IPS DF 4.7 (cell line): Measurements from ENCODE around the gene KRTAP5-5.
"Not testable (repeated sequence)": the region's sequence is repeated elsewhere in the genome, so short reads cannot be mapped to it uniquely, and the experiment has no call there.

Experiments
- DNase-seq: peaks from one replicate; pipeline ENCODE4 v3.0.0-alpha.2; 2013; ENCODE audit warnings: low spot score; ENCODE audit errors: extremely low read depth

The KRTAP5-5 gene

DNA sequence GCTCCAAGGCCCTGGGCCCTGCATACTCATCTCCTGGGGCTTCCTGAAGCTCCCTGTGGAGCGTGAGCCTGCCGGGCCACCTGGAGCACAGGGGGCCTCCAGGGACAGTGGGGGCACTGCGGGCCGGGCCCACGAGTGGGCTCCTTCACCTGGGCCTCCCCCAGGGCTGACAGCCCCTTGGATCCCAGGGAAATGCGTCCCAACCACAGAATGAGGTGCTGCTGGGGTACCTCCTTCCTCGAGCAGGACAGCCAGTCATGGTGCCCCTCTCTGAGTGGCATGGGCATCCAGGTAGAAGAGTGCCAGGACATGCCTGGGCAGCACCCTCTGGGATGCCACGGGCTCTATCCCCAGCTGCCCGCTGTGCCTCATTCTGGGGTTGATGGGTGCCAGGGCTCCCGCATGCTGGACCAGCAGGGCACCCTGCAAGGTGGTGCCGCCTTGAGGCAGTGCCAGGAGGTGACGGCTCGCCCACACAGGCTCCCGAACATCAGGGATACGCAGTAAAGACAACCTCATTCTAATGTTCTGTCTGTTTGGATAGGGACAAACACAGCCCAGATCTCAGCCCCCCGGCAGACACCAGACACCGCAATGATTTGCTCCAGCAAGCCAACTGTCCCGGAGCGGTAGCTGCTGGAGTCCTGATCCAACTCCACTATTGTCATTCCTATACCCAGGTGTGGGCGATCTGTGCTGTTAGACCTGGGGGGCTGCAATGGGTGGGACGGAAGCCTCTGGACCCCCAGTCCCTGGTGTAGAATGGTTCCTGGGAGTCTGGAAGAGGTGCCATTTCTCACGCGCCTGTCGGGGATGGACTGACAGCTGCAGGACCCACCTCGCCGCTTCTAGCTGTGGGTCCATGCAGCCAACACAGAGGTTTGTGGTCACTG, 25.8 kb downstream of the KRTAP5-5 start:
- no peak for DNase-seq

DNA sequence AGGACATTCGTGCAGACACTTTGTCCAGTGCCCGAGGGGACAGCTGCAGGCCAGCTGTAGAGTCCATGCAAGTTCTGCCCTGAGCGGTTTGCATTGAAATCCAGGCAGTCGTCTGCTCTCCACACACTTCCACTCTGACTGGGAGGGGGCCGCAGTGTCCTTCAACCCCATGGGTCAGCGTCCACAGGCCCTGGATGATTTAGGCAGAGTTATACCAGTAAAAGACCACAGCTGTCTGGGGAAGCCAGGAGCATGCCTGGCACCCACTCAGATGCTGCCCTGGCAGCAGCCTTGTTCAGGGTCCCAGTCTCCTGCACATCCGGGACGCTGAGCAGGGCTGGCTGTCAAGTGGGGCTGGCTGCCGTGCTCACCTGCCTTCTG, 26.5 kb downstream of the KRTAP5-5 start:
- DNase-seq: no peak

DNA sequence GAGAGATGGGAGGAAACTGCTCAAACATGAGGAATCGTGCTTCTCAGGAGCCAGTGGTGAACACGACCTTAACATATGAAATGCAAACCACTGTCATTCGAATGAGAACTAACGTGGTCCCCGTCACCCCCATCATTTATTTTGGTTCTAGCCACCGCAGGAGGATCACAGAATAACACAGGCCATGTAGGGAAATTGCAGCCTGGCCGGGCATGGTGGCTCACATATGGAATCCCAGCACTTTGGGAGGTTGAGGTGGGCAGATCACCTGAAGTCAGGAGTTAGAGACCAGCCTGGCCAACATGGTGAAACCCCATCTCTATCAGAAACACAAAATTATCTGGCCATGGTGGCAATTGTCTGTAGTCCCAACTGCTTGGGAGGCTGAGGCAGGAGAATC, 27.1 kb downstream of the KRTAP5-5 start:
- no peak for DNase-seq

DNA sequence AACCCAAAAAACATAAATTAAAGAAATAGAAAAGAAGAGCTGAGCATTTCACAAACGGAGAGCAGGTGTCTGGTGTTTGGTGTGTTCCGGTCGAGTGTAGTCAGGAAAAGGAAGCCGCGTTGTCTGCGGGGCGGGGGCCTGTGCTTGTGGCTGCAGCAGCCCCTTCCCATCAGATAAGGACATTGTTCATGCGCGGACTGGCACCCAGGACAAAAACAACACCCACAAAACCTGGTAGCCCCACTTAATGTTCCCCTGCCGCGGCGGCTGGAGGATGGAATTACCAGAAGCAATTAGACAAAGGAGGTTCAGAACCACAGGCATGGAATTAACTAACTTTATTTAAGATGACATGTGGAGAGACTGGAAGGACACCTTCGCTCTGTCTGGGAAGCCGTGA, 29.9 kb downstream of the KRTAP5-5 start:
- DNase-seq: no peak

DNA sequence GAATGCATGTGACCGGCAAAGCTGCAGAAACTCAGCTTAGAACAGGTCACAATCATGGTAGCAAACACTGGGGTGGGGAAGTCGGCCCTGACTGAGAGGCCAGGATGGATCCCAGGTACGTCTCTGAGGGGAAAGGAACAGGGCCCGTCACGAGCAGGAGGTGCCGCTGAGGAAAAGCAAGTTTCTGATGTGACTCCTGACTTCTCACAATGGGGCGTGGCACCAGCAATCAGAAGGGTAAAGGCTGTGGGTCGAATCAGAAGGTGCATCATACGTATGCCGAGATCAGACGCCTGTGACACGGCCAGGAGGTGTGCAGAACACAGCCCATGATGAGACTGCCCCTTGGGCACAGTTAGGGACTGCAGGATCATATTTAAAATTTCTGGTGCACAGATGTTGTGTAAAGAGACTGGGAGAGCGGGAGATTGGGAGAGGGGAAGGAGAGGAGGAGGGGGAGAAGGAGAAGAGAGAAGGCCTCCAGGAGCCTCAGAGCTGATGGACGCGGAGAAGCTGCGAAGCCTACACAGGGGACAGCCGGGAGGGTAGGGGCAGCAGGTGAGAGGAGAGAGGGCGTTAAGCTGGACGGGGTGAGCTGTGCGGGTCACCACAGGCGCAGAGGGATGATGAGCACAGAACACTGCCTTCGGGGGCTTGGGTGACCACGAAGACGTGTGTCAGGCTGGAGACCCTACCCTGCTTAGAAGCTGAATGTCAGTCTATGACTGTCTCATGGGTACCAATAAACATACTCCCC, 30.7 kb downstream of the KRTAP5-5 start:
- no peak for DNase-seq

DNA sequence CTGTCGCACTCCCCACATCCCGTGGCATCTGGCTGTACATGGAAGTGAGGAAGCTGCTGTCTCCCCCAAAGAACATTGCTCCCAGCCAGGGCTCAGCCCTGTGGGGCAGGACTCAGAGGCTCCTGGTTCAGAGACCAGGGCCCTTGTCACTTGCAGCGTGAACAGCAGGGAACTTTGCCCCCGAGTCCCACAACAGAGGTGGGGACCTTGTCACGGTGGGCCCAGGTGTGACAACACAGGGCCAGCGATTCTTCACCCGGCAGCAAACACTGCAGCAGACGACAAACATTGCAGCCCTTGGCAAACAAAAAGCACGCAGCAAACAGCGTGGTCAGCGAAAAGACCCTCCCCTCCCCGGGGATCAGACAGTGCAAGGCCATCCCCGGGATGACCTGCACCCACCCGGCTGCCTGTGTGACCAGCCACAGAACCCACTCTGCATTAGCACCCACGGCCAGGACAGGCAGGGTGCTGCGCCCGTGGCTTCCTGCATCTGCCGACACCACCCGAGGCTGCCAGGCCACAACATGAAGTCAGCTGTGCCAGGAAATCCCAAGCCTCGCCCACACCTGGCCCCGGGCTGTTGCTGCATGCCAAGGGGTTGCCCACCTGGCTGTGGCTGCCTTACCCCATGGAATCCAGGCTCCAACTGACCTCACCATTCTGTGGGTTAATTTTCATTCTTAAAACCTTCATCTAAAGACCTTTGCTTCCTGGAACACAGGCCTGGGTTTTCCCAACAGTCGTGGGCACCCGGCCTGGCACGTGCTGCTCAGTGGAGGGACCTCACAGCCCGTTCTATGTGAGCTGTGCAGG, 32.1 kb downstream of the KRTAP5-5 start:
- not testable (repeated sequence) for DNase-seq

DNA sequence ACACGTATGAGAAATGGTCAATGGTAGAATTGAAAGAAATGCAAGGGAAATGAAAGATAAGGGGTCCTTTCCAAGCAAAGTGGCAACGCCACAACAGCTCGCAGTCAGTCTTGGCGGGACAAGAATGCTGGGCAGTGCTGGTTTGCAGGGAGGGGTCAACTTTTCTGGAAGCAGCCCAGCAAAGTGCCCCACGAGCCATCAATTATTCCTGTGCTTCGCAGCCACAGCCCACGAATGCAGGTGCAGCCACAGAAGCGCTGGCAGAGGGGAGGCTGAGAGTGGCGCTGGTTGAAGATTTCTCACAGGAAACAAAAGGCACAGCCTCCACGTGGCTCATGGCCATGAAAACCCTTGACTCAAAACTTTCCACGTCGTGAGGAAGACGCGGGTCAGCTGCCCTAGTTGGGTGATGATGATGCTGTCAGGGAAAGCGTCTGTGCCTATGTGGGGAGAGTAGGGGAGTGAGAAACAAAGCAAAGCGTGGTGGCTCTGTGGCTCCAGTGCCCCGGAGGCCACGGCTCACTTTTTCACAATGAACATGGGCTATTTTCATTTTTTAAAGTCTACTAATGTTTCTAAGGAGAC, 33.2 kb downstream of the KRTAP5-5 start:
- DNase-seq: not testable (repeated sequence)

DNA sequence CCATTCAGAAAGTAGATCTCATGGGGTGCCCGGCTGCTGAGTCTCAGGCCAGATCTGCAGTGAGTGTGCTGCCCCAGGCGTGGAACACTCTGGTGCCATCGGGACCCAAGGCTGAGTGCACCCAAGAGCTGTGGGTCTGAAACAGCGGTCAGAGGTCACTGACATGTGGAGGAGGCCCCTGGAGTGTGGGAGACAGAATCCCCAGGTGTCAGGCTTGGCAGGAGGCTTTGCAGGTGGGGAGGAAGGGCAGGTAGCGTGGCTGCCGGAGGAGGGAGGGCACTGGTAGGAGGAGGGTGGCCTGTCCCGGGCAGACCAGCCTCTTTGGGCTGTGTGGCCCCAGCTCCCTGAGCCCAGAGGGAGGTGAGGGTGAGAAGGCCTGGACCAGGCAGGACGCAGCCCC, 35.7 kb downstream of the KRTAP5-5 start:
- no peak for DNase-seq

DNA sequence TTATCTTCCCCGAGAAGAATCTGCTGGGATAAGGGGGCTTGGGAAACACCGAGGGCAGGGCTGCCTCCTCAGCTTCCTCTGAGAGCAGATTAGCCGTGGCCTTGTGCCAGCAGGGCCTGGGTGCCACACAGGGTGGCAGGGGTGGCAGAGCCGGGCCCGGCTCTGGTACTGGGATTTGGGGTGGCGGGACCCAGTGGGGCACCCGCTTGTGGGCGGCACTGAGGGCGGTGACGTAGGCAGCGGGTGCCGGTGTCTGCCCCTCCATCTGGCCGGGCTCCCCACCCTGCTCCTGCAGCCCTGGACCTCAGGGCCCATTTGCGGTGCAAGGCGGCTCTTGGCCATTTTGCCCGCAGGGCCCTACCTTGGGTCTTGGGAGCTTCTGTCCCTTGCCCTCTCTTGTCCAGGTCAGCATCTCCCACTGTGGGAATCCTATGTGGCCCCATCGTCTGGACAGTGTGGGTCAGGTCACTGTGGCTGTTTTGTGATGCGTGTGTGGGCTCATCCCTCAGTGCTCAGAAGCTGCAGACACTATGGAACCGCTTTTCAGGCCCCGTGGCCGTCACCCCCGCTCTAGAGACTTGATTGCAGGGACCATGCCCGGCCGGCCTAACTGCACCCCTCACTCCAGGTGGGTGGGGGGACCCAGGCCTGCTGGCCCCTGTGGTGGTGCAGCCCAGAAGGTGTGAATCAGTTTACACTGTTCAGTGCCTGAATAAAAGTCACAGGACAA, 37.7 kb downstream of the KRTAP5-5 start:
- DNase-seq: no peak

DNA sequence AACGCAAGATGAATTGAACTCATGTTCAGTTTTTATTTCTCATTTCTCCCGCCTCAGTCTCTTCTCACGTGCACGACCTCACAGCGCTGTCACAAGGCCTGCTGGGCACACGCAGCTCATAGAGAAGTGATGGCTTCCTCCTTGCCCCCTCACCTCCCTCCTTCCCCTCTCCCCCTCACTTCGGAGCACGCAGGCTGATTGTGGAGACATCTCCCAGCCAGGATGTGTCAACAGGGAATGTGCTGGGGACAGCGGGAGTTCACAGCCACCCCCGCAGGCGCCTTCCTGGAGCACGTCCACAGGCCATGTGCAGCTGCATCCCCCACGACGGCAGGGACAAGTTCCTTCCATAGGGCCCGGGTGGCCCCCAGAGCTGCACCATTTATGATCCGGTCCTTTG, 38.3 kb downstream of the KRTAP5-5 start:
- no peak for DNase-seq

DNA sequence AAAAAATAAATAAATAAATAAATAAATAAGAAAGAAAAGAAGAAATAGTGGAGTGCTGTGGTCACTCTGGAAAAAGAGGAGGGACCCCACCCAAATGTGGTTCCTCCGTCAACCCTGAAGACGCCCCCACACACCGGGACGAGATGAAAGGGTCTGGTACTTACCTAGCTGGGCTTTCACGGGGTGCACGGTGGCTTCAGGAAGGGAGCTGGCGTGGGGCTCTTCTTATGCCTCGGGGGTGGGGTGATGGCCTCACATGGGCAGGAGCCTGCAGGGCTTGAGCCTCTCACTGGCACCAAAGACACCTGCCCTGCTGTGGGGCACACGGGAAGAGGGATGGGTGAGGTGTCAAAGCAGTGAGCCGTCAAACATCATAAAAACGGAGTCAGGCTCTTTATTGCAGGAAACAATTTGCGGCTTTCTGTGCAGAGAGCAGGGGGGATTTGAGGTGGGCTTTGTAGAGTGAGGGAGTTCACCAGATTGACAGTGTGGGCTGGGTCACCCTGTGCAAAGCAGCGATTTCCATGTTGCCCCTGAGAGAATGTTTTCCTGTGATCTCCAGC, 39.4 kb downstream of the KRTAP5-5 start:
- no peak for DNase-seq

DNA sequence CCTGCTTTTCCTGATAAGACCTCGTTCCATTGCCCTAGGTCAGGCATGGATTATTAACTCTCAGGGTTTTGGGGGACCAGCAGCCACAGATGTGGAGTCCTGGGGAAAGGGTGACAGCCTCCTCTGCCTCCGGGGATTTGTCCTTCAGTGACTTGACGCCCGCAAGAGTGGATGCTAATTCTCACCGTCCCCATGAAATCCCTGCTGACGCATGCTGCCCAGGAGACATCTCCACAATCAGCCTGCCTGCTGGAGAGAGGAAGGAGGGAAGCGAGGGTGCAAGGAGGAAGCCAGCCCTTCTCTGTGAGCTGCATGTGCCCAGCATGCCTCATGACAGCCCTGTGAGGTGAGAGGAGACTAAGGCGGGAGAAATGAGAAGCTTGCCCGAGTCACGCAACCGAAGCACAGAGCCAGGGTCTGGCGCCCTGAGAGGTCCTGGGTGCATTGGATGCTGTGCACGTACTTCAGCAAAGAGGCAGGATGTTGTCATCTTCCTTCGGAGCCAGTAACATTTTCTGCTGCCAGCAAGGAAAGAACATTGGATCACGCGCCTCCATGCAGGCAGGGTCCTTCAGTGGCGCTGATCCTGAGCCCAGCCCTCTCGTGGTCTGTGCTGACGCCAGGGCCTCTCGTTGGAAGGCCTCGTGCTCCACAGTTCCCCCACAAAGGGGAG, 40.1 kb downstream of the KRTAP5-5 start:
- no peak for DNase-seq

DNA sequence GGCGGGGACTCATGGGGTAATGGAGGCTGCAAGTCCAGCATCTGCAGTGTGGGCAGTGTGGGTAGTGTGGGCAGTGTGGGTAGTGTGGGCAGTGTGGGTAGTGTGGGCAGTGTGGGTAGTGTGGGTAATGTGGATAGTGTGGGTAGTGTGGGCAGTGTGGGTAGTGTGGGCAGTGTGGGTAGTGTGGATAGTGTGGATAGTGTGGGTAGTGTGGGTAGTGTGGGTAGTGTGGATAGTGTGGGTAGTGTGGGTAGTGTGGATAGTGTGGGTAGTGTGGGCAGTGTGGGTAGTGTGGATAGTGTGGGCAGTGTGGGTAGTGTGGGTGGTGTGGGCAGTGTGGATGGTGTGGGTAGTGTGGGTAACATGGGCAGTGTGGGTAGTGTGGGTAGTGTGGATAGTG, 40.9 kb downstream of the KRTAP5-5 start:
- DNase-seq: not testable (repeated sequence)

DNA sequence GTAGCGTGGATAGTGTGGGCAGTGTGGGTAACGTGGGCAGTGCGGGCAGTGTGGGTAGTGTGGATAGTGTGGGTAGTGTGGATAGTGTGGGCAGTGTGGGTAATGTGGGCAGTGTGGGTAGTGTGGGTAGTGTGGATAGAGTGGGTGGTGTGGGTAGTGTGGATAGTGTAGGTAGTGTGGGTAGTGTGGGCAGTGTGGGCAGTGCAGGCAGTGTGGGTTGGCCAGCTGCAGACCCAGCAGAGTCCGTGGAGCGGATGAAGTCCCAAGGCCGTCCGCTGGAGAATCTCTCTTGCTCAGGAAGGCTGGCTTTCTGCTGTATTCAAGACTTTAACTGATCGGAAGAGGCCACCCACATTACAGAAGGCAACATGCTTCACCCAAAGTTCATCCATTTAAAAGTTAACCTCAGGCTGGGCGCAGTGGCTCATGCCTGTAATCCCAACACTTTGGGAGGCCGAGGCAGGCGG, 41.4 kb downstream of the KRTAP5-5 start:
- no peak for DNase-seq

DNA sequence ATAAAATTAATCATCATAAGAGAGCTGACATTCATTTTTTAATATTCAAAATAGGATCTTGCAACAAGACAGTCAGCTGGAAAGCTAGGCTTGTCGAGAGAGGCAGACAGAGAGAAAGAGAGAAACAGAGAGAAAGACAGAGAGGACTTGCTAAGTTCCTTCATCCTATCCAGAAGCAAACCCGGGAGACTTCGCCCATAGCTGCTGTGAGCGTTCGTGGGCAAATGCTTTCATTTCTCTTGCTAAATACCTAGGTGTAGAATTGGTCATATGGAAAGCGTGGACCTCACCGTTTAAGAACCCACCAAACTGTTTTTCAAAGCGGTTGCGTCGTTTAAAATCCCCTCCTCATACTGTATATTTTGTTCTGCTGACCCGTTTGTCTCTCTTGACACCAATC, 42.1 kb downstream of the KRTAP5-5 start:
- no peak for DNase-seq

DNA sequence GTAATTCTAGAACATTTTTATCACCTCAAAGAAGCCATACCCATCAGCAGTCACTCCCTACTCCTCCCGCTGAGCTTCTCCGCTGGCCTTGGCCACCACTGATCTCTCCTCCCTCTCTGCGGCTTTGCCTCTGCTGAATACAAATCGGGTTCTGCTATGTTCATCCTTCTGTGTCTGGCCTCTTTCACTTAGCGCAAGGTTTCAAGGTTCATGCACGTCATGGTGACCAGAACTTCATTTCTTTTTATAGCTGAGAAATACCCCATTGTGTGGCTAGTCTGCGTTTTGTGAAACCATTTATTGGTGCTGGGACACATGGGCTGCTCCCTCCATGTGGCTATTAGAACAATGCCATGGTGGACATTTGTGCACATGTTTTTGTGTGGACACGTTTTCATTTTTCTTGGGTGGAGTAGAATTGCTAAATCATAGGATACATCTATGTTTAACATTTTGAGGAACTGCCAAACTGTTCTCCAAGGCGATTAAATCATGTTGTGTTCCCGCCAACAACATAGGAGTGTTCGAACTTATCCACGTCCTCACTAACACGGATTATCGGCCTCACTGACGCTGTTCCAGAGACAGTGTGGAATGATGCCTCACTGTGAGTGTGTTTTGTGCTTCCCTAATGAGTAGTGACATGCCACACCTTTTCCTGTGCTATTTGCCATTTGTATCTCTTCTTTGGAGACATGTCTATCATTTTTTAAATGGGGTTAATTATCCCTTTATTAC, 43.2 kb downstream of the KRTAP5-5 start:
- DNase-seq: no peak

DNA sequence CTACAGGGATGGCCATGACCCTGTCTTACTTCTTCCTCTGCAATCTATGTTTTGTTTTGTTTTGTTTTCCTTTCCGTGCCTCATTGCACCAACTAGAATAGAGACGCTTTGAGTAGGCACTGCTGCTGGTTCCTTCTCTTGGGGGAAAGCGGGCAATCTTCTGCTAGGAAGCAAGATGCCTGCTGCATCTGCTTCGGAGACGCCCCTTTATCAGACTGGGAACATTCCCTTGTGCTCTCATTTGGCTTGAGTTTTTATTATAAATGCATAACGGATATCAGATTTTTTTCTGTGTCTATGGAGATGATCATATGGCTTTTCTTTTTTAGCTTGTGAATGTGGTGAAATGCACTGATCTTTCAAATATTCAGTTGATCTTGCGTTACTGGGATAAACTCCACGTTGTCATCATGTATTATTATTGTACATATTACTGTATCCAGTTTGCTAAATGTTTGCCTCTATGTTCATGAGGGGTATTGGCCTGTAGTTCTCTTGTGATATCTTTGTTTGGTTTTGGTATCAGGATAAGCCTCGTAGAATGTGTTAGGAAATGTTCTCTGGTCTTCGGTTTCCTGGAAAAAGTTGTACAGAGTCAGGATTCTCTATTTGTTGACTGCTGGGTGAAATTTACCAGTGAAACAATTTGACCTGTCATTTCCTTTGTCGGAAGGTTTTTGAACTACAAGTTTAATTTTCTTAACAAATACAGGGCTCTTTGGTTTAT, 44.0 kb downstream of the KRTAP5-5 start:
- no peak for DNase-seq
